ENCODE measurements around the gene OR4D2.

DNA sequence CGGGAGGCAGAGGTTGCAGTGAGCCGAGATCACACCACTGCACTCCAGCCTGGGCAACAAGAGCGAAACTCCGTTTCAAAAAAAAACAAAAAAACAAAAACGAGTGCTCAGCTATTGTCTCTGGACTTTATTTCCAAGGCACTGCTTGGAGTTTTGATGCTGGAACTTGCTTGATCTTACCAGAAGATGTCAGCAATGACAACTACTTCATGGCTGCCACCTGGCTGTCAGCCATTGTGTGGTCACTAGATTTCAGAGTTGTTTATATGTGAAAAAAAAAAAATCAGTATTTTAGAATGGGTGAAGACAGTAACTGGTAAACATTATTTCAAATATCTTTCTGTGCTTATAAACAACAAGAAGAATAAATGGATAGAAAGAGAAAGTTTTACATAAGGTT lies 44.9 kb upstream of the OR4D2 start:
- TF ChIP-seq CTCF (IDR thresholded peaks at IDR 0.05; ENCODE audit: poor library complexity, severe bottlenecking) (peak; percentile 78), MXI1 (conservative IDR thresholded peaks at IDR 0.05; ENCODE audit: poor library complexity, severe bottlenecking) (no peak), RAD21 (conservative IDR thresholded peaks at IDR 0.05) (peak; percentile 77), EZH2 (IDR thresholded peaks at IDR 0.05; ENCODE audit: borderline replicate concordance, insufficient read depth, low read length, poor library complexity, severe bottlenecking) (no peak), EP300 (conservative IDR thresholded peaks at IDR 0.05; ENCODE audit: poor library complexity, severe bottlenecking) (no peak), REST (IDR thresholded peaks at IDR 0.05; ENCODE audit: borderline replicate concordance) (no peak), SMC3 (conservative IDR thresholded peaks at IDR 0.05; ENCODE audit: poor library complexity) (peak; percentile 78)

Measured in neural cell (in vitro differentiated cells).